AG04450 (cell line): Measurements from ENCODE around the gene SH3RF3. TPM values are rescaled to one million over a fixed set of nuclear protein-coding genes. Genes with fewer than 3 reads are reported as not detected.

Experiments
- CTCF ChIA-PET: fragments of 300-600, 350-600 bp; formaldehyde crosslinking; extraction: SDS; loops from one replicate; lab custom pipeline; 2022; ENCODE audit warnings: antibody characterized with exemption, inconsistent platforms; lab: Charles Lee
- POLR2A ChIA-PET: fragments of 350-600 bp; formaldehyde crosslinking; extraction: SDS; loops from one replicate; lab custom pipeline; 2021; ENCODE audit warnings: antibody characterized with exemption, inconsistent platforms; lab: Yijun Ruan, JAX
- DNase-seq: peaks from one replicate; pipeline ENCODE4 v3.0.0-alpha.2; 2011; ENCODE audit warnings: low read depth, low spot score
- H3K27ac ChIP-seq: one replicate; pipeline ENCODE4 v1.5.1; 2012; ENCODE audit warnings: low read depth, low read length, control low read depth
- H3K27me3 ChIP-seq: one replicate; pipeline ENCODE4 v1.6.0; 2012; ENCODE audit warnings: low read length; ENCODE audit not compliant: control insufficient read depth, insufficient read depth
- H3K4me3 ChIP-seq: 2 replicates; pipeline ENCODE4 v1.5.1; 2011; ENCODE audit warnings: mild to moderate bottlenecking, low read depth, low read length, control low read depth
- H3K9me3 ChIP-seq: 2 replicates; pipeline ENCODE4 v1.5.1; 2012; ENCODE audit warnings: low read length; ENCODE audit not compliant: control insufficient read depth, insufficient read depth
- polyA plus RNA-seq: library from polyadenylated mRNA; depleted of rRNA; stranded (reverse); fragments of >200 nt; gene quantifications from 2 replicates; pipeline ENCODE4 v1.2.3, GENCODE V29; 2011
- TF ChIP-seq, protein P1 (sequence below): IDR thresholded peaks from 2 replicates; pipeline ENCODE4 v1.5.1; 2011; ENCODE audit warnings: low read depth, low read length, control low read depth, inconsistent platforms

SH3RF3 gene
- polyA plus RNA-seq, 1 experiment = 5.7 TPM

DNA sequence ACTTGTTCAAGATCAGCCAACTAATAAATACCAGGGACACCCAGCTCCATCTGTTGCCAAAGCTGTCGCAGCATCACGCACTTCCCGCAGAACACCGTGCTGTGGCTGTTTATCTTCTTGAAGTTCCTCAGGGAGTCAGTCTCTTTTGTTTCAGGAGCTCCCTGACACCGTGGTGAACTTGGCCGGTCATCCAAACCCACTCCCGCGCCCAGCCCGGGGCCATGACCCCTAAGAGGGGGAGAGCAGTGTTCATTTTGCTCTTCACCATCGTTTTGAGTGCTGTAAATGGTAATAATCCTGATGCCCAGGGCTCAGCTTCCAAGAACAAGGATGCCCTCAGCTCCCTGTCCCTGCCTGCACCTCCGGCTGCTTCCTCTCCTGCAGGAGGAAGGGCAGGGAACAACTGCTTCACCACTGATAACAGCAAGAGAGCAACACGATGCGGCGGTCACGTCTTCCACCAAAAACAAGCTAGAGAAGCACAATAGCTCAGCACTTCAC lies 353.4 kb downstream of the SH3RF3 start:
- H3K4me3 ChIP-seq = no peak overlapping the region
- H3K27ac ChIP-seq = no peak overlapping the region
- CTCF ChIA-PET = interaction anchor here (2.4 kb wide), 1 partner anchor 28 kb away, joined by 8 read pairs; no protein-coding TSS in a partner anchor
- DNase-seq = no peak
- POLR2A ChIA-PET = interaction anchor here (0.6 to 0.7 kb wide), 2 partner anchors 12 to 71 kb away, joined by 3 to 6 read pairs; no protein-coding TSS in a partner anchor
- TF ChIP-seq, protein P1, sequence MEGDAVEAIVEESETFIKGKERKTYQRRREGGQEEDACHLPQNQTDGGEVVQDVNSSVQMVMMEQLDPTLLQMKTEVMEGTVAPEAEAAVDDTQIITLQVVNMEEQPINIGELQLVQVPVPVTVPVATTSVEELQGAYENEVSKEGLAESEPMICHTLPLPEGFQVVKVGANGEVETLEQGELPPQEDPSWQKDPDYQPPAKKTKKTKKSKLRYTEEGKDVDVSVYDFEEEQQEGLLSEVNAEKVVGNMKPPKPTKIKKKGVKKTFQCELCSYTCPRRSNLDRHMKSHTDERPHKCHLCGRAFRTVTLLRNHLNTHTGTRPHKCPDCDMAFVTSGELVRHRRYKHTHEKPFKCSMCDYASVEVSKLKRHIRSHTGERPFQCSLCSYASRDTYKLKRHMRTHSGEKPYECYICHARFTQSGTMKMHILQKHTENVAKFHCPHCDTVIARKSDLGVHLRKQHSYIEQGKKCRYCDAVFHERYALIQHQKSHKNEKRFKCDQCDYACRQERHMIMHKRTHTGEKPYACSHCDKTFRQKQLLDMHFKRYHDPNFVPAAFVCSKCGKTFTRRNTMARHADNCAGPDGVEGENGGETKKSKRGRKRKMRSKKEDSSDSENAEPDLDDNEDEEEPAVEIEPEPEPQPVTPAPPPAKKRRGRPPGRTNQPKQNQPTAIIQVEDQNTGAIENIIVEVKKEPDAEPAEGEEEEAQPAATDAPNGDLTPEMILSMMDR = no peak
- no peaks in the 10 kb centered on the region for H3K9me3 ChIP-seq
- no peaks in the 10 kb centered on the region for H3K27me3 ChIP-seq

DNA sequence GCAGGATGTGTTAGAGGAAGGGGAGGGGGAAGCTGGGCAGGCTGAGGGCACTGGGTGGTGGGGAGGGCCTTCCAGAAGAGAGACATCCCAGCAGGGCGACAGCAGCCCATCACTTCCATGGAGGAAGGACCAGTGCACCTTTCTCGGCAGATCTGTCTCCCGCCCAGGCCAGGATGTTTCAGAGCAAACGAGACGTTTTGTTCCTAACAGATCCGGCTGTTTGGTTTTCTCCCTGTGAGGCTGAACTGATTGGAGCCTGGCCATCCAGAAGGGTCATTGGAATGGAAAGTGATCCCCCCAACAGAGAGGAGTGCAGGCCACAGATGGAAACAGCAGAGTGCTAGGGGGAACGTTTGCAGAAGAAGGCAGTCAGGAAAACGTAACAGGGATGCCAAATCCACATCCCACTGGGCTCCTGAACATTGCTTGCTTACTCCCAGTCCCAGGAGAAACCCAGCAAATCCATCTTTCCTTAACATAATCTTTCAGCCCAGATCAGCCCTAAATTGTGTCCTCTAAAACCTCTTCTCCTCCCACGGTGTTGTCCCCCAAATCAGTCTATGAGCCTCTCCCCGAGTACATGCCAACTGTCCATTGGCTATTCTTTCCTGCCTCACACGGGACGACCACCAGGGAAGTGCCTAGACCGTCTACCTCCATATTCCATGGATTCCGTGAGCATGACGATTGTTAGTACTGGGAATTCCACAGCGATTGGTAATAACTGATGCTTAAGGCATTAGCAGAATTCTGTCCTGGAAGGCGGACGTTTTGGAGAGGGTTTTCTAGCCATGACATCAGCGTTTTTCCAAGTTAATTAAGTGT lies 357.9 kb downstream of the SH3RF3 start:
- peak; percentile 85 for DNase-seq
- Histone ChIP-seq H3K4me3 (no peak overlapping the region), H3K27ac (peak overlapping the region; percentile 97), H3K9me3 (no peaks in the 10 kb centered on the region; the same call in 1 of the 2 replicates), H3K27me3 (no peaks in the 10 kb centered on the region)
- TF ChIP-seq, protein P1 = peak; percentile 15; the same call in 1 of the 2 replicates
- POLR2A ChIA-PET = interaction anchor here (1.0 to 1.3 kb wide), 2 partner anchors 10 to 40 kb away, joined by 4 to 7 read pairs; no protein-coding TSS in a partner anchor
- CTCF ChIA-PET = interaction anchor here (1.5 kb wide), 1 partner anchor 24 kb away, joined by 3 read pairs; no protein-coding TSS in a partner anchor

DNA sequence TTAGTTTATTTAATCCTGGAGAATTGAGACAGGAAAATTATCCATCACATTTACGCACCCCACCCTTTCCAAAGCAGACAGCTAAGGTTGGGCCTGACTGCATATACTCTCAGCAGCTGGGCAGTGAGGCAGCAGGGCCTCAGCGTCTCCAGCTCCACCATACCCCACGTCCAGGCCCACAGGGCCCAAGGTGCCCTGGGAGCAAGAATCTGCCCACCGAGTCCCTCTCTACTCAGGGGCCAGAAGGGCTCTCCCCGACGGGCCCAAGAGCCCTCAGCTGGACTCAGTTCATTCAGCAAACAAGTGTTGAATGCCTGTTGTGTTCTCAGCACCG lies 358.5 kb downstream of the SH3RF3 start:
- DNase-seq = no peak
- Histone ChIP-seq H3K4me3 (no peak overlapping the region), H3K27me3 (no peaks in the 10 kb centered on the region), H3K9me3 (no peaks in the 10 kb centered on the region; the same call in 1 of the 2 replicates), H3K27ac (peak overlapping the region; percentile 97)
- ChIA-PET POLR2A (interaction anchor here (1.0 to 1.3 kb wide), 2 partner anchors 10 to 40 kb away, joined by 4 to 7 read pairs; no protein-coding TSS in a partner anchor), CTCF (no interaction called here)
- TF ChIP-seq, protein P1 = no peak

DNA sequence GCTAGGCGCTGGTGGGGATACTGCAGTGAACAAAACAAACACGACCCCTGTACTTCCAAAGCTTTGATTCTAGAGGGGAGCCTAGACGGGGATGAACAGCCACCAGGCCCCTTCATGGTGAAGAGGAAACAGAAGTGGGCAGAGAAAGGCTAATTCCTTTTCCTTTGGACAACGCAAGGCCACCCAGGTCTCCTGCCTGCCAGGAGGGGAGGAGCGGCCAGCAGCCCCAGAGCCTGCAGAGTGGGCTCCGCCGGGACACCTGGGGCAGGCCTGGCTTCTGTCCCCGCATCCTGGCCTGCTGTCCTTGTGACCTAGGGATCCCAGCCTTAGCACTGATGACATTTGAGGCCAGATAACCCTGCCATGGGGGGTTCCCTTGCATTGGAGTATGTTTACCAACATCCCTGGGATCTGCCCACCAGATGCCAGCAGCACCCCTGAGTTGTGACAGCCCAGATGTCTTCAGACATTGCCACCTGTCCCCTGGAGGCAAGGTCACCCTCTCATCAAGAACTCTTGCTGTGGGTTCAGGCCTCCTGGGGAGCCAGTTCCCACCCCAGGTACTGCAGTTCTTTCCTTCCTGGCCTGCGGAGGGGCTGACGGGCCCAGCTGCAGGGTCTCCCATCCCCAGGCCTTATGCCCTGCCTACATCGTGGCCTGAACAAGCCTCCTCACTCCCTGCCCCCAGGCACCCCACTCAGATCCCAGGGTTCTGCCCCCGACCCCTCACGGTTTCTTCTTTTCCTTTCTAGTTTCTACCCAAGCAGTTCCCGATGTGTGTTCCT lies 359.1 kb downstream of the SH3RF3 start:
- ChIA-PET POLR2A (interaction anchor here (1.0 to 1.3 kb wide), 2 partner anchors 9 to 41 kb away, joined by 4 to 7 read pairs; no protein-coding TSS in a partner anchor), CTCF (no interaction called here)
- H3K4me3 ChIP-seq = no peak overlapping the region
- H3K9me3 ChIP-seq = no peaks in the 10 kb centered on the region; the same call in 1 of the 2 replicates
- no peaks in the 10 kb centered on the region for H3K27me3 ChIP-seq
- DNase-seq = no peak
- H3K27ac ChIP-seq = peak overlapping the region; percentile 97
- TF ChIP-seq, protein P1 = no peak
